SK-N-MC (cell line): Measurements from ENCODE around the gene KIAA1191.

Source experiments
- DNase-seq: peaks from one replicate; pipeline ENCODE4 v3.0.0-alpha.2; 2011; ENCODE audit warnings: low read depth, low spot score
- H3K27ac ChIP-seq: fragments of 200-600 bp; sonication (generic); 2 replicates; pipeline ENCODE4 v1.5.1; 2016; ENCODE audit warnings: mixed run types
- H3K36me3 ChIP-seq: fragments of 200-600 bp; sonication (generic); 2 replicates; pipeline ENCODE4 v1.6.1; 2017; ENCODE audit warnings: antibody characterized with exemption, low read length, mixed read lengths; ENCODE audit not compliant: insufficient read depth
- H3K4me3 ChIP-seq: fragments of 200-600 bp; sonication (generic); 2 replicates; pipeline ENCODE4 v1.5.1; 2016
- H3K9ac ChIP-seq: fragments of 200-600 bp; sonication (generic); 2 replicates; pipeline ENCODE4 v1.8.0; 2017; ENCODE audit warnings: mixed run types, mixed read lengths; ENCODE audit not compliant: insufficient read length
- H3K9me3 ChIP-seq: fragments of 200-600 bp; sonication (generic); 2 replicates; pipeline ENCODE4 v1.6.1; 2017; ENCODE audit warnings: low read depth, mild to moderate bottlenecking, antibody characterized with exemption, low read length, moderate library complexity, mixed read lengths
- EZH2 ChIP-seq: fragments of 200-600 bp; sonication (generic); IDR thresholded peaks from one replicate; pipeline ENCODE4 v1.6.1; 2017; ENCODE audit warnings: antibody characterized with exemption
- FOXP2 ChIP-seq: optimal IDR thresholded peaks from 2 replicates; pipeline ENCODE3; 2011; ENCODE audit warnings: mild to moderate bottlenecking, moderate library complexity; ENCODE audit not compliant: insufficient read depth; ENCODE audit errors: extremely low read length, control extremely low read depth
- POLR2AphosphoS5 ChIP-seq: IDR thresholded peaks from 2 replicates; pipeline ENCODE4 v1.6.1; 2012; ENCODE audit warnings: mild to moderate bottlenecking, low read depth, low read length, borderline replicate concordance

Gene KIAA1191

GRCh38 chr5:176350416-176350815, 11.1 kb downstream of the KIAA1191 start:
- H3K4me3 ChIP-seq, result no peak overlapping the region
- no peak for TF ChIP-seq EZH2
- no peak for TF ChIP-seq POLR2AphosphoS5
- no peak for TF ChIP-seq FOXP2
- no peaks in the 10 kb centered on the region for H3K9me3 ChIP-seq
- no peak for DNase-seq
- peaks cover 93% of the 10 kb centered on the region for H3K36me3 ChIP-seq
- H3K27ac ChIP-seq, result no peak overlapping the region
- no peak overlapping the region for H3K9ac ChIP-seq

GRCh38 chr5:176342766-176343458, 18.7 kb downstream of the KIAA1191 start:
- no peaks in the 10 kb centered on the region for H3K9me3 ChIP-seq
- no peak overlapping the region for H3K4me3 ChIP-seq
- TF ChIP-seq POLR2AphosphoS5 (no peak), FOXP2 (no peak), EZH2 (no peak)
- H3K27ac ChIP-seq, result no peak overlapping the region
- H3K9ac ChIP-seq, result no peak overlapping the region
- H3K36me3 ChIP-seq, result peaks cover 38% of the 10 kb centered on the region
- DNase-seq, result no peak

- TF ChIP-seq POLR2AphosphoS5 (no peak), EZH2 (no peak), FOXP2 (no peak)
- no peak overlapping the region for H3K9ac ChIP-seq
- H3K36me3 ChIP-seq, result peaks cover 37% of the 10 kb centered on the region
- H3K4me3 ChIP-seq, result no peak overlapping the region
- H3K27ac ChIP-seq, result no peak overlapping the region
- no peak for DNase-seq
- H3K9me3 ChIP-seq, result no peaks in the 10 kb centered on the region
Observed at GRCh38 chr5:176342158-176342483, 19.4 kb downstream of the KIAA1191 start.

- Histone ChIP-seq H3K9me3 (no peaks in the 10 kb centered on the region), H3K9ac (no peak overlapping the region), H3K36me3 (peaks cover 38% of the 10 kb centered on the region), H3K4me3 (no peak overlapping the region), H3K27ac (no peak overlapping the region)
- no peak for TF ChIP-seq FOXP2
- TF ChIP-seq EZH2, result no peak
- no peak for TF ChIP-seq POLR2AphosphoS5
- no peak for DNase-seq
Observed at GRCh38 chr5:176341325-176342157, 20.0 kb downstream of the KIAA1191 start.

GRCh38 chr5:176339304-176339703, 22.3 kb downstream of the KIAA1191 start:
- Histone ChIP-seq H3K9me3 (no peaks in the 10 kb centered on the region), H3K9ac (no peak overlapping the region), H3K4me3 (no peak overlapping the region), H3K36me3 (peaks cover 19% of the 10 kb centered on the region; the same call in 1 of the 2 replicates), H3K27ac (no peak overlapping the region)
- no peak for DNase-seq
- TF ChIP-seq EZH2 (no peak), FOXP2 (no peak), POLR2AphosphoS5 (no peak)

GRCh38 chr5:176337913-176338312, 23.7 kb downstream of the KIAA1191 start:
- no peak overlapping the region for H3K4me3 ChIP-seq
- TF ChIP-seq EZH2 (no peak), FOXP2 (no peak), POLR2AphosphoS5 (no peak)
- no peaks in the 10 kb centered on the region for H3K9me3 ChIP-seq
- H3K27ac ChIP-seq, result no peak overlapping the region
- H3K9ac ChIP-seq, result no peak overlapping the region
- peaks cover 15% of the 10 kb centered on the region; the same call in 1 of the 2 replicates for H3K36me3 ChIP-seq
- no peak for DNase-seq

GRCh38 chr5:176334031-176334770, 27.4 kb downstream of the KIAA1191 start:
- TF ChIP-seq POLR2AphosphoS5 (no peak), EZH2 (no peak), FOXP2 (no peak)
- Histone ChIP-seq H3K36me3 (peaks cover 15% of the 10 kb centered on the region; the same call in 1 of the 2 replicates), H3K27ac (no peak overlapping the region), H3K9ac (no peak overlapping the region), H3K9me3 (no peaks in the 10 kb centered on the region), H3K4me3 (no peak overlapping the region)
- no peak for DNase-seq

- H3K9me3 ChIP-seq, result no peaks in the 10 kb centered on the region
- H3K4me3 ChIP-seq, result no peak overlapping the region
- no peak overlapping the region for H3K27ac ChIP-seq
- no peak for DNase-seq
- no peak for TF ChIP-seq EZH2
- no peak for TF ChIP-seq POLR2AphosphoS5
- no peak for TF ChIP-seq FOXP2
- H3K9ac ChIP-seq, result no peak overlapping the region
- peaks cover 24% of the 10 kb centered on the region; the same call in 1 of the 2 replicates for H3K36me3 ChIP-seq
Observed at GRCh38 chr5:176320577-176320976, 41.0 kb downstream of the KIAA1191 start.
